Progenitor cell of endocrine pancreas (in vitro differentiated cells): ENCODE measurements around the gene BMPR1A. TPM values are rescaled to one million over a fixed set of nuclear protein-coding genes. Genes with fewer than 3 reads are reported as not detected.

Source experiments
- DNase-seq: peaks from one replicate; pipeline ENCODE4 v3.0.0; 2021; ENCODE audit warnings: low spot score; ENCODE audit not compliant: unreplicated experiment
- H3K27ac Mint-ChIP-seq: 2 replicates; pipeline ENCODE4 v1.8.0; 2021; ENCODE audit warnings: mild to moderate bottlenecking, moderate library complexity, mixed read lengths
- H3K27me3 Mint-ChIP-seq: 2 replicates; pipeline ENCODE4 v1.8.0; 2021; ENCODE audit warnings: mixed read lengths
- H3K36me3 Mint-ChIP-seq: 2 replicates; pipeline ENCODE4 v1.8.0; 2022; ENCODE audit warnings: mixed read lengths; ENCODE audit not compliant: insufficient read depth
- H3K4me1 Mint-ChIP-seq: 2 replicates; pipeline ENCODE4 v1.8.0; 2021; ENCODE audit warnings: low read depth, mixed read lengths
- H3K4me3 Mint-ChIP-seq: 2 replicates; pipeline ENCODE4 v1.8.0; 2021; ENCODE audit warnings: low read depth, mild to moderate bottlenecking, moderate library complexity, mixed read lengths
- H3K9me3 Mint-ChIP-seq: 2 replicates; pipeline ENCODE4 v1.8.0; 2021; ENCODE audit warnings: low read depth, mixed read lengths
- total RNA-seq: library from RNA; stranded (reverse); gene quantifications from 2 replicates; pipeline ENCODE4 v1.2.1, GENCODE V29; 2021
- TF ChIP-seq, protein P1 (sequence below): fragments of 200-600 bp; sonication (generic); IDR thresholded peaks from one replicate; pipeline ENCODE4 v1.5.0; 2021; ENCODE audit warnings: antibody characterized with exemption, mild to moderate bottlenecking; ENCODE audit not compliant: unreplicated experiment

BMPR1A gene
- total RNA-seq, 1 donor from 2014 or later: 89.7 TPM

- Mint-ChIP-seq H3K36me3 (peaks cover 8% of the 10 kb centered on the region), H3K27ac (peak overlapping the region; percentile 88), H3K4me1 (peaks cover 28% of the 10 kb centered on the region), H3K4me3 (no peak overlapping the region), H3K9me3 (peaks cover 9% of the 10 kb centered on the region), H3K27me3 (no peaks in the 10 kb centered on the region)
- TF ChIP-seq, protein P1, sequence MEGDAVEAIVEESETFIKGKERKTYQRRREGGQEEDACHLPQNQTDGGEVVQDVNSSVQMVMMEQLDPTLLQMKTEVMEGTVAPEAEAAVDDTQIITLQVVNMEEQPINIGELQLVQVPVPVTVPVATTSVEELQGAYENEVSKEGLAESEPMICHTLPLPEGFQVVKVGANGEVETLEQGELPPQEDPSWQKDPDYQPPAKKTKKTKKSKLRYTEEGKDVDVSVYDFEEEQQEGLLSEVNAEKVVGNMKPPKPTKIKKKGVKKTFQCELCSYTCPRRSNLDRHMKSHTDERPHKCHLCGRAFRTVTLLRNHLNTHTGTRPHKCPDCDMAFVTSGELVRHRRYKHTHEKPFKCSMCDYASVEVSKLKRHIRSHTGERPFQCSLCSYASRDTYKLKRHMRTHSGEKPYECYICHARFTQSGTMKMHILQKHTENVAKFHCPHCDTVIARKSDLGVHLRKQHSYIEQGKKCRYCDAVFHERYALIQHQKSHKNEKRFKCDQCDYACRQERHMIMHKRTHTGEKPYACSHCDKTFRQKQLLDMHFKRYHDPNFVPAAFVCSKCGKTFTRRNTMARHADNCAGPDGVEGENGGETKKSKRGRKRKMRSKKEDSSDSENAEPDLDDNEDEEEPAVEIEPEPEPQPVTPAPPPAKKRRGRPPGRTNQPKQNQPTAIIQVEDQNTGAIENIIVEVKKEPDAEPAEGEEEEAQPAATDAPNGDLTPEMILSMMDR: no peak
- no peak for DNase-seq
Measured at GRCh38 chr10:86954681-86955500, 198.5 kb downstream of the BMPR1A start.

GRCh38 chr10:86955501-86956194, 199.2 kb downstream of the BMPR1A start:
- H3K4me1 Mint-ChIP-seq: peaks cover 31% of the 10 kb centered on the region
- H3K27ac Mint-ChIP-seq: no peak overlapping the region
- DNase-seq: no peak

GRCh38 chr10:86956195-86956847, 199.9 kb downstream of the BMPR1A start:
- H3K36me3 Mint-ChIP-seq: peaks cover 8% of the 10 kb centered on the region
- no peak overlapping the region for H3K4me3 Mint-ChIP-seq
- no peak overlapping the region for H3K27ac Mint-ChIP-seq
- no peaks in the 10 kb centered on the region for H3K27me3 Mint-ChIP-seq
- H3K4me1 Mint-ChIP-seq: peaks cover 32% of the 10 kb centered on the region
- TF ChIP-seq, protein P1: no peak
- no peak for DNase-seq
- peaks cover 9% of the 10 kb centered on the region for H3K9me3 Mint-ChIP-seq

More at GRCh38 chr10:86955501-86956194, 199.2 kb downstream of the BMPR1A start:
- Mint-ChIP-seq H3K9me3 (peaks cover 9% of the 10 kb centered on the region), H3K4me3 (no peak overlapping the region), H3K27me3 (no peaks in the 10 kb centered on the region), H3K36me3 (peaks cover 8% of the 10 kb centered on the region)
- TF ChIP-seq, protein P1: no peak

DNA sequence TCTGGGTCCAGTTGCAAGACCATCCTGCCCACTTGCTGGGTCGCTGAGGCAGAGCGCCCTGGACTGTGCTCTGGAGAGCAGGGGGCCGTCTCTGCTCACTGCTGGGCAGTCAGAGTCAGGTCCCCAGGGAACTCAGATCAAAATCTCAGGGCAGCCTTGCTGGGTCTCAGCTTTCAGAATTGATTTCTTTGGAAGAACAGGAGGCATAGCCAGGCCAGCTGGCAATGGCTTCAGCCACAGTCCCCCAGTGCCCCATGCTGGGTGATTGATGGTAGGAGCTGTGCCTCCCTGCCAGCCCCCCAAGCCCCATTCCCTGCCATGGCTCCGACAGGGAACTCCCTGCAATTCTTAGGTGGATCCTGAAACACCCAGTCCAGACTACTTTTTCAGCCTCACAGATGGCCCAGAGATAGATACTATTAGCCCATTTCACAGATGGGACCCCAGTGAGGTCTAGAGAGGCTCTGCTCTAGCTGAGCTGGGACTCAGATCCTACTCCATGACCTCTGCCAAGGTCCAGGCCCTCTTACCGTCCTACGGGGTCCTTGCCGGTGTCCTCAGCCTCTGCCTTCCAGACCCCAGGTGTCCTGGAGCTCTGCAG, 200.5 kb downstream of the BMPR1A start:
- DNase-seq: no peak

More for the DNA sequence above, 200.5 kb downstream of the BMPR1A start:
- Mint-ChIP-seq H3K27me3 (no peaks in the 10 kb centered on the region), H3K4me1 (peaks cover 32% of the 10 kb centered on the region), H3K9me3 (peaks cover 6% of the 10 kb centered on the region), H3K36me3 (peaks cover 4% of the 10 kb centered on the region), H3K27ac (no peak overlapping the region), H3K4me3 (no peak overlapping the region)
- TF ChIP-seq, protein P1: no peak
